ENCODE results near the gene KCTD21.

DNA sequence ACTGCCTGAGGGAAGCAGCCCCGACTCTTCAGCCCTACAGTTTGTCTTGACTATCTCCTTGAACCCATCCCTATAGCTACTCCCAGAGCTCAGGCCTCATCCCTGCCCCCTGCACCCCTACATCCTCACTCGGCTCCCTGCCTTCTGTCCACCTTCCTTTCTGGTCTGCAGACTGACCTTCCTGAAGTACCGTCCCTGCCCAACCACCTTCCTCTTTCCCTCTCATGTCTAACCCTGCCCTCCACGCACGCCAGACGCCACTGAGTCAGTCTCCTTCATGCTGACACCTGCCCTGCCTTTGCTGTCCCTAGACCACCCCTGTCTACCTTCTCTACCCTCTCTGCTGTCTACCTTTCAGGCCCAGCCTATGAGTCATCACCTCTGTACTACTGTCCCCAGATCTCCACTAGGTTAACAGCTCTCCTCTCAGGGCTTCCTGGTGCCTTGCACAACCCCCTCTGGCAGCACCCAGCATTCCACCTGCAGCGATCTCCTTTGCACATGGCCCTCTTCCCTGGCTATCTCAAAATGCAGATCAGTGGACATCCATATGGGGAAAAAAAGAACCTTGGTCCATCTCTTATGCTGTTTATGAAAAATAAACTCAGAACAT is 8.9 kb downstream of the KCTD21 start:
- no peak for TF ChIP-seq POLR2A (IDR thresholded peaks at IDR 0.05)
- TF ChIP-seq, protein P1, sequence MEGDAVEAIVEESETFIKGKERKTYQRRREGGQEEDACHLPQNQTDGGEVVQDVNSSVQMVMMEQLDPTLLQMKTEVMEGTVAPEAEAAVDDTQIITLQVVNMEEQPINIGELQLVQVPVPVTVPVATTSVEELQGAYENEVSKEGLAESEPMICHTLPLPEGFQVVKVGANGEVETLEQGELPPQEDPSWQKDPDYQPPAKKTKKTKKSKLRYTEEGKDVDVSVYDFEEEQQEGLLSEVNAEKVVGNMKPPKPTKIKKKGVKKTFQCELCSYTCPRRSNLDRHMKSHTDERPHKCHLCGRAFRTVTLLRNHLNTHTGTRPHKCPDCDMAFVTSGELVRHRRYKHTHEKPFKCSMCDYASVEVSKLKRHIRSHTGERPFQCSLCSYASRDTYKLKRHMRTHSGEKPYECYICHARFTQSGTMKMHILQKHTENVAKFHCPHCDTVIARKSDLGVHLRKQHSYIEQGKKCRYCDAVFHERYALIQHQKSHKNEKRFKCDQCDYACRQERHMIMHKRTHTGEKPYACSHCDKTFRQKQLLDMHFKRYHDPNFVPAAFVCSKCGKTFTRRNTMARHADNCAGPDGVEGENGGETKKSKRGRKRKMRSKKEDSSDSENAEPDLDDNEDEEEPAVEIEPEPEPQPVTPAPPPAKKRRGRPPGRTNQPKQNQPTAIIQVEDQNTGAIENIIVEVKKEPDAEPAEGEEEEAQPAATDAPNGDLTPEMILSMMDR (IDR thresholded peaks at IDR 0.05) = no peak

Data from tibial nerve (tissue), 3 donors.